GM19463 (cell line): ENCODE results near the gene DNAJC1.

Experiments
- ATAC-seq: cut with Tn5 transposase; IDR thresholded peaks from one replicate; pipeline ENCODE4 v1.9.1; 2021; ENCODE audit warnings: mild to moderate bottlenecking, moderate library complexity; ENCODE audit not compliant: unreplicated experiment

The DNAJC1 gene

DNA sequence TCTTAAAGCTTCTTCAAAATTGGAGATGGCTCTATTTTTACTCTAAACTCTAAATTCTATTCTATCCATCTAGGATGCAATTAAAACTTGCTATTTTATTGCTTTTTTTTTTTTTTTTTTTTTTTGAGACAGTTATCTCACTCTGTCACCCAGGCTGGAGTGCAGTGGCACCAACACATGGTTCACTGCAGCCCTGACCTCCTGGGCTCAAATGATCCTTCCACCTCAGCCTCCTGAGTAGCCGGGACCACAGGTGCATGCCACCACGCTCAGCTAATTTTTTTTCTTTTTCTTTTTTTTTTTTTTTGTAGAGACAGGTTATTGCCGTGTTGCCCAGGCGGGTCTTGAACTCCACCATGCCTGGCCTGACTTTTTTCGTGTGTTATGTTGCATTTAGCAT, 41.2 kb downstream of the DNAJC1 start:
- no peak for ATAC-seq

- no peak for ATAC-seq
These were observed 41.7 kb downstream of the DNAJC1 start for GRCh38 chr10:21961847-21962246.

DNA sequence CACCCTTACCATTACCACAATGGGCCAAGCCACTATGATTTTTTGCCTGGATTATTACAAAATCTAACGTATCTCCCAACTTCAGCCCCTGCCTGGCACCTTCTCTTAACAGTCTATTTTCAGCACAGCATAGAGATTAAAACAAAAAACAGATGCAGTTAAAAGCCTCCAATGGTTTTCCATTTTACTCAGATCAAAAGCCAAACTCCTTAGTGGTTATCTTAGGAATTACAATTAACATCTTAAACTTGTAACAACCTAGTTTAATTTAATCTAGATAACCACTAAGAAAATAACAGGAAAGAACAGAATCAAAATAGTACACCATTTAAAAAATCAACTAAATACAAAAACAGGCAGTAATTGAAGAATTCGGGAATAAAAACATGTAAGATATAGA, 43.5 kb downstream of the DNAJC1 start:
- no peak for ATAC-seq

DNA sequence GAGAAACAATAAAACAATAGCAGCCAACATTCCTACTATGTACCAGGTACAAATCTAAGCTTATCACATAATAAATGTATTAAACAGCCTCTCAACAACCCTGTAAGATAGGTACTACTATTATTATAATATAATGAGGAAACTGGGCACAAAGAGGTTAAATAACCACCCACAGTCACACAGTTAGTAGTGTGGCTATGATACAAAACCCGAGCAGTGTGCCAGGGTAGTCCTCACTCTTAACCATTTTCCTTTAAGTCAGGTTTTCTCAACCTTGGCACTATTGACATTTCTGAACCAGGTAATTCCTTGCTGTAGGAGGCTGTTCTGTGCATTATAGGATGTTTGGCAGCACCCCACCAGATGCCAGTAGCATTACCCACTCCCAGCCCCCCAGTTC, 48.8 kb downstream of the DNAJC1 start:
- no peak for ATAC-seq

DNA sequence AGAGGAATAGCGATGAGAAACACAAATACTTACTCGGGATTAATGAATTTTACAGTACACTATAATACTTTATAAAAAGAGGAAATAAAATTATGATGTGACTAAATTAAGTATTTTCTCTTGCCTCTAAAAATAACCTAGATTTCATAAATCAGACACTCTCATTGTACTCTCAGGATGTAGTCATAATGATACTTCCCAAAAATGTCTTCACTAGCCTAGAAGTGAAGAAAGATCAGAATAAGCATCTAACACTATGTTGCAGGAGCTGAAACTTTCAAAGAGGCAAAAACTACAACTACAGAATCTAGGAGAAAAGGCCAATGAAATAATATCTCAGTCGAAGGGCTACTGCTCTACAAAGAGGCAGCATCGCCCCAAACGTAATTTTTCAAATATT, 49.4 kb downstream of the DNAJC1 start:
- ATAC-seq: no peak

DNA sequence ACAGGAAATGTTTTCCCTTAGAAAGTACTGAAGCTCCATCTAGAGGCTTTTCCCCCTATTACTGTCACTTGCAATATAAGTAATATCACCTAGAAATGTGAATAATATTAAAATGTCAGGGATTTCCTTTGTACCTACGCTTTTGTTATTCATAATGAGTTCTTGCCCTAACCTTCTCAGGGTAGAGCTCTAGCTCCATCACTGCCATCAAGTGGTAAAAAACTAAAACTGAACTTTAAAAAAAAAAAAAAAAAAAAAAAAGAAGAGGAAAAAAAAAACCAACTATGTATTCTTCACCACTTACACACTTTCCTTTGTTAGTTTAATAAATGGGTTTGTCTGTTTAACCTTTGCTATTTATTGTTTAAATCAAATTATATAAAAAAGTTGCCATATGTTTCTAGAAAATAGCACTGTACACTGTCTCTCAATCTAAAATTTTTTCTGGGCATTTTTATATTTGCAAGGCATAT, 49.9 kb downstream of the DNAJC1 start:
- no peak for ATAC-seq

DNA sequence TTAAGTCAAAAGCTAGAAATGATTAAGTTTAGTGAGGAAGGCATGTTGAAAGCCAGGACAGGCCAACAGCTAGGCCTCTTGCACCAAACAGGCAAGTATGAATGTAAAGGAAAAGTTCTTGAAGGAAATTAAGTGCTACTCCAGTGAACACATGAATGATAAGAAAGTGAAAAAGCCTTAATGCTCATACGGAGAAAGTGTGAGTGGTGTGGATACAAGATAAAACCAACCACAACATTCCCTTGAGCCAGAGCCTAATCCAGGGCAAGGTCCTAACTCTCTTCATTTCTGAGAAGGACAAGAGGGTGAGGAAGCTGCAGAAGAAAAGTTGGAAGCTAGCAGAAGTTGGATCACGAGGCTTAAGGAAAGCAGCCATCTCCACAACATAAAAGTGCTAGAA, 53.0 kb downstream of the DNAJC1 start:
- no peak for ATAC-seq

DNA sequence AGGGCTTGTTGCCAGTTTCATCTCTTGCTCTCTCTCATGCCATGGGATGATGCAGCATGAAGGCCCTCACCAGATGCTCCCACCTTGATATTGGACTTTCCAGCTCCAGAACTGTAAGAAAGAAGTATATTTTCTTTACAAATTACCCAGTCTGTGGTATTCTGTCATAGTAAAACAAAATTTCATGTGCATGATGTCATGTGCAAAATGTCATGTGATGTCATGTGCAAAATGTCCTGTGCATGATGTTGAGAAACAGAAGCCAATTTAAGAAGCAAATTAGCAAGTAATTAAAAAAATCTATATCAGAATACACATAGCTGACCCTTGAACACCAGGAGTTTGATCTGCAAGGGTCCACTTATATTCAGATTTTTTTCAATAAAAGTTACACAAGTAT, 56.6 kb downstream of the DNAJC1 start:
- ATAC-seq: no peak

- ATAC-seq: no peak
These were observed 58.7 kb downstream of the DNAJC1 start for GRCh38 chr10:21944727-21945386.

DNA sequence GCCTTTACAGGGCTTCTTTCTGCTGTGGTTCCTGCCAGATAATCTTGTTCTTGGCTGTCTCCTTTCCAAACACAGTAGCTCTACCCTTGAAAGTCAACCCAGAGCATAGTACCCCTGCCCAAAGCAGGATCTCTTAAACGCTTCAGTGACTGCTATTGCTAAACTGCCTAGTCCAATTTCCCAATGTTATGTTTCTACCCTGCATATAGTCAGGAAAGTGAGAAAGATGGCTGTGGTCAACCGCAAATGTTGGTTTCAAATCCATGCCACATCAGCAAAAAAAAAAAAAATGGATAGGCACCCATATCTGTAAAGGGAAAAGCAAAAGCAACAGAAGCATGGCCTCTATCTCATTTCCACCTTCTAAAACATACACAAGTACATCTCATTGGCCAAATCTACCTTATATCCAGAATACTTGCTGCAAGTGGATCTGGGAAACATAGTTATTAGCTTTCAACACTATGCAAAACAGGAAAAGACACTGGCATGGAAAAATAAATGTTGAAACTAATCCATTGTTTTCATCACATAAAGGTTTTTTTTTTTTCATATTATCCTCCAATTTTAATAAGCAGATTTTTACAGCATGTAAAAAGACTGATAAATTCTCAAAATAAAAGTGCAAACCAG, 59.8 kb downstream of the DNAJC1 start:
- no peak for ATAC-seq

DNA sequence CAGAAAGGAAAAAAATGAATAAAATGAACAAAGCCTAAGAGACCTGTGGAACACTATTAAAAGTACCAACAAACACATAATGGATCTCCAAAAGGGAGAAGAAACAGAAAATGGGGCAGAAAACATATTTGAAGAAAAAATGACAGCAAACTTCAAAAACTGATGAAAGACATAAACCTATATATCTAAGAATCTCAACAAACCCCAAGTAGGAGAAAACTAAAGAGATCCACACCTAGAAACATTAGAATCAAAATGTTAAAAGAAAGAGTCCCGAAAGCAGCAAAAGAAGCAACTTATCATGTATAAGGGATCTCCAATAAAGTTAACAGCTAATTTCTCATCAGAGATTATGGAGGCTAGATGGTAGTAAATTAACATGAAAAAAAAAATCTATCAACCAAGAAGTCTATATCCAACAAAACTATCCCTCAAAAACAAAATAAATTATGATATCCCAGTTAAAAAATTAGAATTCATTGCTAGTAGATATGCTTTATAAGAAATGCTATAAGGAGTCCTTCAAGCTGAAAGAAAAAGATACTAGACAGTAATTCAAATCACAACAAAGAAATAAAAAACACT, 68.0 kb downstream of the DNAJC1 start:
- ATAC-seq: no peak

GRCh38 chr10:21934307-21934706, 69.2 kb downstream of the DNAJC1 start:
- no peak for ATAC-seq

GRCh38 chr10:21929070-21929469, 74.5 kb downstream of the DNAJC1 start:
- no peak for ATAC-seq

DNA sequence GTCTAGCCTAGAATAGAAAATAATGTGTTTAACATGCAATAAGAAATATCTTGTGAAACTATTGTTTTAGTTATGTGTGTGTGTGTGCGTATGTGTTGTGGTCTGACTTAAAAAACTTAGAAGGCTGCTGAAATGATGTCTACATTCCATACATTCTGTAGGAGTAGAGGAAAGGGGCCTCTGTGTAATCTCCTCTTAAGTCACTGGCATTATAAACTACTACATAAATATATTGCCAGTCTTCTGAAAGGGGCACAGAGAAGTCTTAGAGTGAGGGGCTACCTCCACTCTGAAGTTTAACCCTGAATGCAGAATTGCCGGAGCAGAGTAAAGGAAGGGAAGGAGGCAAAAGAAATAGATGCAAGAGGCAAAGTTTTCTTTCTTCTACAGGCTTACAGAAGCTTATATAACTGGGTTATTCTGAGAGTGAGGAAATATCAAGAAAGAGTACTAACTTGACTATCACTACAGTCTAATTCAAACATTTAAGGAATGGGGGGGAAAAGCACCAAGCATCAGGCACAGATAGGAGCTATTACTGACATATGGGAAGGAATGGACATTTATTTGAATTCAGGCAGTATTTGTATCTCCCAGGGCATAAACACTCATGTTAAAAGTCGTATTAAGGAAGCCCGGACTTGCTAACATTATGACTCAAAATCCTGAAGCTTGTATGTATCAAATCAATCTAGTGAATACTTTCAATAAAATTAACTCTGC, 75.7 kb downstream of the DNAJC1 start:
- ATAC-seq: no peak

DNA sequence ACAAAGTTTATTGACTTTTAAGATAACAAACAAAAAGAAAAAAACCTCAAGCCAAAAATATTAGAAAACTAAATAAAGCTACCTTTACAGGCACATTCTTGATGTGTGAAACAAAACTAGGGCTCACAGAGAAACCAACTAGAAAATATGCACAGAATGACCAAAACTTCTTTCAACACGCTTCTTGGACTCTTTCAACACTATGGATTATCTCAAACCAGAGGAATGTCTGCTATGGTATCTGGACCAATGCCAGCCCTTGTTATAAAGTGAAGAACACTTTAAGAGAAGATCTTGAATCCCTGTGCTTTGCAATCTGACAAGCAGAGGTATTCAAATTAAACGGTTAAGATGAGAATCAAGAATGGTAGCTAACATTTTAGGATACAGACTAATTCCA, 76.6 kb downstream of the DNAJC1 start:
- no peak for ATAC-seq

DNA sequence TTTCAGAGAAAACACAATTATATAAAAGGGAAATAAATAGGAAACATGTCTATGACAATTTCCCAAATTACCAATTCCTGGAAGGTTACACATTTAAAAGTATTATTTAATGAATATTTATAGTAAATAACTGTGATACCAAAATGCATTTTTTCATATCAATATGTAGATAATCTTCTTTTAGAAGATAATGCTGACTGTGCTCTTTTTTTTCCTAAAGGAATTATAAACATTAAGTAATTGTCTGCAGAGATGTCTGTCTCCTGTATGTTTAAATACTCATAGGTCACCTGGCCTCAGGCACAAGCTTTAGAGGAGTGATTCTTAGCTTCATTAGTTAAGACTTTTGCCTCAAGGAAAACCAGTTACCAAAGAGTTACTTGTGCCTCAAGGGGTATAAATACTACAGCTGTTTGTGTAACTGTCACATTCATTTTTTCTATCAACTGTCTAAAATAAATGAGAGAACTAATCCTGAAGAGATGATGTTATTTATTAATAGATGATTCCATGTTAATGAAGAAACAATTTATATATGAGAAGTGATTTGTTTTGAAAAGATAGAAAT, 77.1 kb downstream of the DNAJC1 start:
- ATAC-seq: no peak

DNA sequence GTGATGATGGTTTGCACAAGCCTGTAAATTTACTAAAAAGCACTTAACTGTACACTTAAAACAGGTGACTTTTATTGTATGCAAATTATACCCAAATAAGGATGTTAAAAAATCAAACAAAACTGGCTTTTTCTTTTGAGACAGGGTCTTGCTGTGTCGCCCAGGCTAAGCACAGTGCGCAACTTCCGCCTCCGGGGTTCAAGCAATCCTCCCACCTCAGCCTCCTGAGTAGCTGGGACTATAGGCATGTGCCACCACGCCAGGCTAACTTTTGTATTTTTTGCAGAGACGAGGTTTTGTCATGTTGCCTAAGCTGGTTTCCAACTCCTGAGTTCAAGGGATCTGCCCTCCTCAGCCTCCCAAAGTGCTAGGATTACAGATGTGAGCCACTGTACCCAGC, 77.7 kb downstream of the DNAJC1 start:
- no peak for ATAC-seq

GRCh38 chr10:21924511-21924910, 79.0 kb downstream of the DNAJC1 start:
- ATAC-seq: no peak

GRCh38 chr10:21920633-21921032, 82.9 kb downstream of the DNAJC1 start:
- ATAC-seq: no peak

DNA sequence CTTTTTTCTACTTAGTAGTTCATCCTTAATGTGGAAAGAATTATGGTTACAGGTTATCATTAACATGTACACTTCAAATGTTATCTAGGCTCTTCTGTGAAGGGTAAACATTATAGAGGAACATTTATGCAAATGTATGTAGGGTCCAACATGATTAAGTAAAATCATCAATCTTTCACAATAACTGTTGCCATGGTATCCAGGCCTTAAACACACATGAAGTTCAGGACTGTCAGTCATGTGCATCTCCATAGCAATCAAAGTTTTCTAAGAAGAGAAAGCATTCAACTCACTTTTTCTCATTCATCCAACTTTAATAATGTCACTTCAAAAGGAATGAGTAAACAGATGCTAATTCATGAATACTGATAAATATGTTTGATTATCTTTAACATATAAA, 83.6 kb downstream of the DNAJC1 start:
- ATAC-seq: no peak

GRCh38 chr10:21919117-21919516, 84.4 kb downstream of the DNAJC1 start:
- ATAC-seq: no peak
